Mammary epithelial cell (primary cell): ENCODE data around the gene DCP1B.

ENCODE experiments used
- CTCF ChIP-seq, 2 donors: IDR thresholded peaks in 1 of 2; conservative IDR thresholded peaks in 1 of 2; 2 replicates each; pipeline ENCODE4 v1.5.1; 2011 to 2012; ENCODE audit warnings: inconsistent platforms in 2 of 2, low read length in 2 of 2, mild to moderate bottlenecking in 2 of 2, control low read depth in 1 of 2, low read depth in 1 of 2; ENCODE audit not compliant: insufficient read depth in 1 of 2; ENCODE audit errors: extremely low read depth in 1 of 2
- EZH2 ChIP-seq: IDR thresholded peaks from 2 replicates; pipeline ENCODE4 v1.6.1; 2012; ENCODE audit warnings: low read length, inconsistent platforms, borderline replicate concordance

DNA sequence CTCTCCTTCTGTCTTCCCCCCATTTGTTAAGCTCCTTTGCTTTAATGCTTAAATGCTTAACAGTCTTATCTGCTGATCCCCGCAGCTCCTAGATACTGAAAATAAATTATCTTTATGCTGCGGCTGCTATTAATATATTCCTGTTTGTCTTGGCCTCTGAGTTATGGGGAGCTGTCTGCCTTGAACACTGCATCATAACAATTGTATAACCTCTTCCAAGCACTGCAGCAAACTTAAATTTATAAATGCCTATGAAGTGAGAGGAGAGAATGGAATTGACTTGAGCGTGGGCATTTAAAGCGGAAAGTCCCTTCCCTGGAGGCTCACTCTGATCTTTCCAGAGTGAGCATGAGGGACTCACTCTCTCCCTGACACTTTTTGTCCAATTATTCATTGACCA is 23.1 kb upstream of the DCP1B start:
- TF ChIP-seq CTCF (conservative IDR thresholded peaks at IDR 0.05 in 1 of 2, IDR thresholded peaks at IDR 0.05 in 1 of 2; ENCODE audit: extremely low read depth in 1 of 2, insufficient read depth in 1 of 2, low read depth in 1 of 2, low read length in 2 of 2) (no peak), EZH2 (no peak)
